Measurements from ENCODE around the gene CENPN. TPM values are rescaled to one million over a fixed set of nuclear protein-coding genes. Genes with fewer than 3 reads are reported as not detected.
A peak's percentile ranks its signal among the peaks of the same experiment; 100 is the strongest.

CENPN gene
- total and polyA plus RNA-seq, 2 of the 8 experiments (the other 6 are each of a cell fraction or from before 2014, with no cell fraction given): 32.8 to 67.0 TPM

- Histone ChIP-seq H3K18ac (ENCODE audit: extremely low read depth, low read length) (no peak overlapping the region), H3K9ac (replicated peaks in 1 of 4; ENCODE audit: extremely low read depth in 1 of 4, low read depth in 3 of 4, low read length in 3 of 4) (no peak overlapping the region), H4K5ac (ENCODE audit: insufficient read length, low read depth, low read length) (no peak overlapping the region), H3K14ac (ENCODE audit: insufficient read length) (no peak overlapping the region), H3K79me2 (ENCODE audit: control insufficient read depth in 1 of 2, insufficient read depth in 2 of 2, low read length in 2 of 2) (no peaks in the 10 kb centered on the region), H2AFZ (ENCODE audit: low read length) (no peak overlapping the region), H3K23me2 (ENCODE audit: low read depth, low read length) (peaks cover 6% of the 10 kb centered on the region; the same call in 1 of the 2 replicates), H3K27ac (ENCODE audit: low read depth, low read length) (no peak overlapping the region), H4K91ac (replicated peaks; ENCODE audit: insufficient read length, low read length) (no peak overlapping the region), H3K56ac (replicated peaks; ENCODE audit: insufficient read length, low read depth, low read length) (no peak overlapping the region), H2BK5ac (ENCODE audit: low read depth, low read length) (no peak overlapping the region), H2AK5ac (ENCODE audit: low read depth, low read length) (no peak overlapping the region), H3K9me3 (ENCODE audit: insufficient read depth in 2 of 2, low read depth in 1 of 2, low read length in 1 of 2) (no peaks in the 10 kb centered on the region), H4K20me1 (replicated peaks in 1 of 2; ENCODE audit: control insufficient read depth in 1 of 2, insufficient read depth in 2 of 2, low read length in 2 of 2) (peaks cover 0 to 2% of the 10 kb centered on the region in 2 experiments), H3K27me3 (replicated peaks in 1 of 4; ENCODE audit: control insufficient read depth in 3 of 4, extremely low read depth in 1 of 4, insufficient read depth in 3 of 4, low read length in 3 of 4) (no peaks in the 10 kb centered on the region), H3K4me1 (replicated peaks in 1 of 4; ENCODE audit: control insufficient read depth in 3 of 4, insufficient read depth in 4 of 4, low read length in 3 of 4) (no peaks in the 10 kb centered on the region), H2BK20ac (ENCODE audit: low read length) (no peak overlapping the region), H3K36me3 (ENCODE audit: control insufficient read depth in 2 of 4, insufficient read depth in 4 of 4, low read length in 3 of 4) (peaks cover 0 to 20% (median 2%) of the 10 kb centered on the region in 4 experiments; a peak in 2 of 8 replicates), H3K23ac (ENCODE audit: insufficient read length) (no peak overlapping the region), H2BK12ac (ENCODE audit: low read depth, low read length) (no peak overlapping the region), H3K79me1 (ENCODE audit: low read depth, low read length) (no peaks in the 10 kb centered on the region), H3K4ac (replicated peaks; ENCODE audit: insufficient read length, low read depth, low read length) (no peak overlapping the region), H2BK15ac (ENCODE audit: low read length) (no peak overlapping the region), H3K4me3 (ENCODE audit: extremely low read depth in 1 of 4, insufficient read depth in 2 of 4, low read depth in 3 of 4, low read length in 4 of 4) (no peak overlapping the region), H4K8ac (ENCODE audit: extremely low read depth, insufficient read depth, low read length) (no peak overlapping the region), H3K4me2 (ENCODE audit: insufficient read depth in 1 of 2, low read depth in 2 of 2, low read length in 2 of 2) (no peak overlapping the region), H2BK120ac (replicated peaks; ENCODE audit: low read depth, low read length) (no peak overlapping the region)
- WGBS, 2 experiments (ENCODE audit: extremely low coverage in 1 of 2, insufficient coverage in 1 of 2, insufficient read length in 1 of 2, insufficient replicate concordance in 2 of 2, low coverage in 1 of 2, low lambda C conversion rate in 2 of 2, missing lambda C conversion rate in 1 of 2): 97% methylated on average over 4 of the region's 4 CpGs; no CpG with 5 or more reads in 1 of the 2 experiments
- POLR2A ChIA-PET (ENCODE audit: partially characterized antibody): interaction anchor here (1.0 kb wide), 1 partner anchor 61 kb away, joined by 3 read pairs; no protein-coding TSS in a partner anchor
- FAIRE-seq: no peak
- CTCF ChIA-PET (ENCODE audit: partially characterized antibody): no interaction called here
- TF ChIP-seq SRF (IDR thresholded peaks at IDR 0.05; ENCODE audit: low read depth, low read length): no peak
- TF ChIP-seq CEBPB (IDR thresholded peaks at IDR 0.05; ENCODE audit: low read depth, low read length): peak; percentile 44; the same call in 1 of the 2 replicates
- no peak for DNase-seq (ENCODE audit: low read depth in 1 of 2, low spot score in 2 of 2)
These were observed 74.0 kb downstream of the CENPN start for GRCh38 chr16:81081014-81081413.

Small RNA genes lying within 50 kb of the gene (small RNA-seq; reads per million reads assigned to genes)
- not detected for gene AC092718.3 (ENCODE audit: insufficient read depth)

Other genes starting within 250 kb of the CENPN start
- 5.3 and 6.0 TPM in 2 replicates for gene CDYL2, start 202.6 kb upstream of the CENPN start, total RNA-seq (2021; fragmentation: NEBNext Ultra II Directional; extraction: Animal tissue kit (Norgen Biotek cat#: 25700))
- gene CDYL2, start 202.6 kb upstream of the CENPN start, polyA plus RNA-seq (2011; rRNA removed): 0.33 and 0.38 TPM in 2 replicates
- gene CMC2, start 329 bp upstream of the CENPN start, total RNA-seq (2021; fragmentation: NEBNext Ultra II Directional; extraction: Animal tissue kit (Norgen Biotek cat#: 25700)): 66.6 and 69.3 TPM in 2 replicates
- gene CMC2, start 329 bp upstream of the CENPN start, polyA plus RNA-seq (2011; rRNA removed): 98.1 and 116 TPM in 2 replicates
- gene ATMIN, start 28.6 kb downstream of the CENPN start, total RNA-seq (2021; fragmentation: NEBNext Ultra II Directional; extraction: Animal tissue kit (Norgen Biotek cat#: 25700)): 55.9 and 59.8 TPM in 2 replicates
- gene ATMIN, start 28.6 kb downstream of the CENPN start, polyA plus RNA-seq (2011; rRNA removed): 20.2 and 34.8 TPM in 2 replicates
- gene C16orf46, start 70.0 kb downstream of the CENPN start, total RNA-seq (2021; fragmentation: NEBNext Ultra II Directional; extraction: Animal tissue kit (Norgen Biotek cat#: 25700)): 0.60 and 1.1 TPM in 2 replicates
- gene C16orf46, start 70.0 kb downstream of the CENPN start, polyA plus RNA-seq (2011; rRNA removed): 0.48 and 0.52 TPM in 2 replicates
- gene GCSH, start 89.2 kb downstream of the CENPN start, total RNA-seq (2021; fragmentation: NEBNext Ultra II Directional; extraction: Animal tissue kit (Norgen Biotek cat#: 25700)): 103 and 108 TPM in 2 replicates
- gene GCSH, start 89.2 kb downstream of the CENPN start, polyA plus RNA-seq (2011; rRNA removed): 25.1 and 28.2 TPM in 2 replicates
- 0.23 TPM in 1 of 2 replicates, not detected in the other for gene BCO1, start 231.5 kb downstream of the CENPN start, total RNA-seq (2021; fragmentation: NEBNext Ultra II Directional; extraction: Animal tissue kit (Norgen Biotek cat#: 25700))
- gene BCO1, start 231.5 kb downstream of the CENPN start, polyA plus RNA-seq (2011; rRNA removed): 0.21 and 0.28 TPM in 2 replicates